Panc1 (cell line): Measurements from ENCODE around the gene C1orf167. TPM values are rescaled to one million over a fixed set of nuclear protein-coding genes. Genes with fewer than 3 reads are reported as not detected.

Source experiments
- ATAC-seq: fragments of 200-7000 bp; cut with Tn5 transposase; 2 replicates; pipeline ENCODE4 v1.9.1; 2020; ENCODE audit warnings: mild to moderate bottlenecking, moderate library complexity
- BruUV-seq: library from RNA; stranded (reverse); fragments of 400-500 nt; replicated peaks from 2 replicates; lab custom pipeline; 2021; lab: Mats Ljungman, UMichigan
- CTCF ChIA-PET: fragments of 300-600 bp; sonication (Branson Sonifier 250); formaldehyde crosslinking; loops from one replicate; lab custom pipeline; 2022; ENCODE audit warnings: antibody characterized with exemption; lab: Charles Lee
- POLR2A ChIA-PET: fragments of 300-600 bp; sonication (Branson Sonifier 250); formaldehyde crosslinking; loops from one replicate; lab custom pipeline; 2022; ENCODE audit warnings: antibody characterized with exemption; lab: Charles Lee
- DNase-seq: peaks from one replicate; pipeline ENCODE4 v3.0.0-alpha.2; 2010; ENCODE audit warnings: low read depth, low spot score
- H3K27ac ChIP-seq: 2 replicates; pipeline ENCODE4 v1.5.1; 2011; ENCODE audit warnings: mild to moderate bottlenecking, low read length, inconsistent platforms
- H3K27me3 ChIP-seq: fragments of 200-500 bp; sonication (Bioruptor generic); 2 replicates; pipeline ENCODE4 v1.6.0; 2014; ENCODE audit warnings: low read length, inconsistent platforms; ENCODE audit not compliant: control insufficient read depth, insufficient read depth
- H3K36me3 ChIP-seq: fragments of 200-500 bp; sonication (Bioruptor generic); 2 replicates; pipeline ENCODE4 v1.5.1; 2014; ENCODE audit warnings: inconsistent platforms, mild to moderate bottlenecking, low read length, moderate library complexity; ENCODE audit not compliant: control insufficient read depth, insufficient read depth
- H3K4me1 ChIP-seq: 2 replicates; pipeline ENCODE4 v1.5.1; 2011; ENCODE audit warnings: inconsistent platforms, mild to moderate bottlenecking, low read length, moderate library complexity; ENCODE audit not compliant: control insufficient read depth, insufficient read depth
- H3K4me3 ChIP-seq, 2 experiments: 2 replicates each; pipeline ENCODE4 v1.5.1; 2011 to 2012; ENCODE audit warnings: low read depth in 2 of 2, low read length in 2 of 2, mild to moderate bottlenecking in 2 of 2, inconsistent platforms in 1 of 2, moderate library complexity in 1 of 2
- H3K9me3 ChIP-seq: fragments of 200-500 bp; sonication (Bioruptor generic); 2 replicates; pipeline ENCODE4 v1.5.1; 2014; ENCODE audit warnings: low read depth, mild to moderate bottlenecking, inconsistent platforms, low read length, moderate library complexity; ENCODE audit not compliant: control insufficient read depth, insufficient read depth
- CTCF ChIP-seq: fragments of 450-650 bp; IDR thresholded peaks from 2 replicates; pipeline ENCODE4 v1.5.1; 2017; ENCODE audit warnings: mild to moderate bottlenecking
- POLR2AphosphoS5 ChIP-seq: IDR thresholded peaks from 2 replicates; pipeline ENCODE4 v1.6.1; 2012; ENCODE audit warnings: mild to moderate bottlenecking, low read depth, low read length, moderate library complexity
- REST ChIP-seq, 2 experiments: IDR thresholded peaks; 2 replicates each; pipeline ENCODE4 v1.6.1; 2011 to 2012; ENCODE audit warnings: low read depth in 2 of 2, control low read depth in 1 of 2, low read length in 1 of 2, mild to moderate bottlenecking in 1 of 2, moderate library complexity in 1 of 2; ENCODE audit not compliant: insufficient read depth in 1 of 2
- SIN3A ChIP-seq: IDR thresholded peaks from 2 replicates; pipeline ENCODE4 v1.6.1; 2012; ENCODE audit warnings: low read depth, mild to moderate bottlenecking, low read length, moderate library complexity, borderline replicate concordance; ENCODE audit not compliant: insufficient read depth
- TCF7L2 ChIP-seq: IDR thresholded peaks from 2 replicates; pipeline ENCODE4 v1.6.1; 2011; ENCODE audit warnings: mild to moderate bottlenecking, low read depth, low read length, inconsistent platforms
- in situ Hi-C: cut with HindIII; loops from 2 replicates; pipeline ENCODE4 v1.10.0; 2016; ENCODE audit warnings: low sequenced_read_pairs, low pct_unique_long_range_greater_than_20kb
- intact Hi-C: fragments of 100-400 bp; cut with micrococcal nuclease; formaldehyde crosslinking; loops from one replicate; pipeline ENCODE4 v1.10.0; 2022; ENCODE audit not compliant: unreplicated experiment
- total RNA-seq: library from RNA; stranded (reverse); gene quantifications from one replicate; pipeline ENCODE4 v1.2.1, GENCODE V29; 2021; ENCODE audit not compliant: unreplicated experiment

Gene C1orf167
- total RNA-seq, 1 experiment from 2014 or later, result not detected

GRCh38 chr1:11772458-11772857 is 10.5 kb downstream of the C1orf167 start:
- Histone ChIP-seq H3K27me3 (no peaks in the 10 kb centered on the region), H3K4me3 (no peak overlapping the region), H3K36me3 (no peaks in the 10 kb centered on the region), H3K27ac (no peak overlapping the region), H3K9me3 (no peaks in the 10 kb centered on the region), H3K4me1 (no peaks in the 10 kb centered on the region)
- TF ChIP-seq TCF7L2, result no peak
- TF ChIP-seq POLR2AphosphoS5, result no peak
- TF ChIP-seq CTCF, result no peak
- TF ChIP-seq REST (IDR thresholded peaks at IDR 0.05; ENCODE audit: insufficient read depth in 1 of 2, low read depth in 2 of 2, low read length in 1 of 2), result no peak
- TF ChIP-seq SIN3A, result no peak
- DNase-seq (no peak), ATAC-seq (no peak)
- ChIA-PET POLR2A (no interaction called here), CTCF (no interaction called here)
- no TSS peak for BruUV-seq
- intact Hi-C loops, result no loop called here
- in situ Hi-C loops, result no loop called here

GRCh38 chr1:11774753-11775152 is 12.8 kb downstream of the C1orf167 start:
- no peak for DNase-seq
- TF ChIP-seq TCF7L2 (no peak), POLR2AphosphoS5 (no peak), SIN3A (no peak), CTCF (no peak), REST (IDR thresholded peaks at IDR 0.05; ENCODE audit: insufficient read depth in 1 of 2, low read depth in 2 of 2, low read length in 1 of 2) (no peak)
- POLR2A ChIA-PET, result no interaction called here
- ATAC-seq, result no peak
- intact Hi-C loops (no loop called here), in situ Hi-C loops (no loop called here)
- Histone ChIP-seq H3K4me3 (no peak overlapping the region), H3K4me1 (no peaks in the 10 kb centered on the region), H3K36me3 (no peaks in the 10 kb centered on the region), H3K27ac (no peak overlapping the region), H3K9me3 (no peaks in the 10 kb centered on the region), H3K27me3 (no peaks in the 10 kb centered on the region)
- CTCF ChIA-PET, result no interaction called here
- no TSS peak for BruUV-seq
